SK-N-MC (cell line): ENCODE results near the gene TAOK1.

Source experiments
- EZH2 ChIP-seq: fragments of 200-600 bp; sonication (generic); IDR thresholded peaks from one replicate; pipeline ENCODE4 v1.6.1; 2017; ENCODE audit warnings: antibody characterized with exemption
- POLR2AphosphoS5 ChIP-seq: IDR thresholded peaks from 2 replicates; pipeline ENCODE4 v1.6.1; 2012; ENCODE audit warnings: mild to moderate bottlenecking, low read depth, low read length, borderline replicate concordance

DNA sequence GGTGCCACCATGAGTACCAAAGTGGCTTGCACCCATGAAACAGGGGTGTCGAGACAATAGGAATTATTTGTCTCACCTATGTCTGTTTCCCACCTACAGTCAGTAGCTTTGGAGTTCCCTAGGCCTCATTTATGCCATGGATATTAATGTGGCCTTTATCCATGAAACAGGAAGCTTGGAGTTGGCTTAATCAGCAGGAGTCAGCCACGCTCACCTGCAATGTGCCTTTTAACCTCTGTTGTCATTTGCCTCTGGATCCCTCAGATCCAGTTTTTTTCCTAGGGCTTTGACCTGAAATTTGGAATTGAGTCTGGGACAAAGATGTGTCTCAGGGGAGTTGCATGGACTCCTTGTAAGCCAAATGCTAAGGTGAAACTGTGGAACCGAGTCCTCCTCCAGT is 44.4 kb downstream of the TAOK1 start:
- TF ChIP-seq EZH2 (no peak), POLR2AphosphoS5 (no peak)
